Right atrium auricular region (tissue), 2 donors: Measurements from ENCODE around the gene FN3KRP. TPM values are rescaled to one million over a fixed set of nuclear protein-coding genes. Genes with fewer than 3 reads are reported as not detected.

Experiments used
- DNase-seq: peaks from one replicate; pipeline ENCODE4 v3.0.0-alpha.2; 2019; ENCODE audit warnings: low spot score
- H3K27ac ChIP-seq, 2 donors: fragments of 200-600 bp; sonication (generic); 1 replicate in 1 of 2; 2 replicates in 1 of 2; pipeline ENCODE4 v1.5.1; 2016 to 2019
- H3K27me3 ChIP-seq, 2 donors: fragments of 200-600 bp; sonication (generic); one replicate each; pipeline versions ENCODE4 v1.5.1 to v1.6.0; 2017 to 2019
- H3K36me3 ChIP-seq: fragments of 200-600 bp; sonication (generic); one replicate; pipeline ENCODE4 v1.5.1; 2016
- H3K4me1 ChIP-seq, 2 donors: fragments of 200-600 bp; sonication (generic); one replicate each; pipeline versions ENCODE4 v1.5.1 to v1.6.0; 2017 to 2019
- H3K4me3 ChIP-seq, 2 donors: fragments of 200-600 bp; sonication (generic); 1 replicate in 1 of 2; 2 replicates in 1 of 2; pipeline ENCODE4 v1.5.1; 2017 to 2019; ENCODE audit warnings: mild to moderate bottlenecking in 1 of 2, moderate library complexity in 1 of 2
- H3K9me3 ChIP-seq, 2 donors: fragments of 200-600 bp; sonication (generic); one replicate each; pipeline ENCODE4 v1.5.1; 2019
- total RNA-seq, 2 donors: library from RNA; depleted of rRNA; stranded (reverse); fragments of >200 nt; gene quantifications; one replicate each; pipeline ENCODE4 v1.1.0, GENCODE V29; 2016
- TF ChIP-seq, protein P1 (sequence below), 2 donors: fragments of 200-600 bp; sonication (generic); IDR thresholded peaks; one replicate each; pipeline ENCODE4 v1.5.1; 2019; ENCODE audit warnings: antibody characterized with exemption in 2 of 2

Gene FN3KRP
- total RNA-seq, 2 donors from 2014 or later: 6.1 TPM

DNA sequence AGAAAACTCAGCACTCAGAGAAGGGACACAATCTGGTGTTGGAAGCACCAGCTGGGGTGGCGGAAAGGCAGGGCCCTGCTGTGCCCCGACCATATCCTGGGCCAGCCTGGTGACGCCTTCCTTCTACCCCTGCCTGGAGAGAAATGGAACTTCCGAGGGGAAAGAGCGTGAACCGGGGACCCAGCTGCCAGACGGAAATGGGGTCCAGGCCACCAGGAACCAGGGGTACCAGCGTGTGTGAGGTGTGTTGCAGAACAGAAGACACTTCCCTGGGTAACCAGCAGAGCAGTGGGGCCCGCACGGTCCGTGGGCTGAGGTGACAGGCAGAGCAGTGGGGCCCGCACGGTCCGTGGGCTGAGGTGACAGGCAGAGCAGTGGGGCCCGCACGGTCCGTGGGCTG, 24.8 kb upstream of the FN3KRP start:
- DNase-seq: no peak
- H3K27me3 ChIP-seq: no peaks in the 10 kb centered on the region
- peaks cover 3 to 10% of the 10 kb centered on the region in 2 donors for H3K9me3 ChIP-seq
- H3K4me3 ChIP-seq: no peak overlapping the region
- TF ChIP-seq, protein P1, sequence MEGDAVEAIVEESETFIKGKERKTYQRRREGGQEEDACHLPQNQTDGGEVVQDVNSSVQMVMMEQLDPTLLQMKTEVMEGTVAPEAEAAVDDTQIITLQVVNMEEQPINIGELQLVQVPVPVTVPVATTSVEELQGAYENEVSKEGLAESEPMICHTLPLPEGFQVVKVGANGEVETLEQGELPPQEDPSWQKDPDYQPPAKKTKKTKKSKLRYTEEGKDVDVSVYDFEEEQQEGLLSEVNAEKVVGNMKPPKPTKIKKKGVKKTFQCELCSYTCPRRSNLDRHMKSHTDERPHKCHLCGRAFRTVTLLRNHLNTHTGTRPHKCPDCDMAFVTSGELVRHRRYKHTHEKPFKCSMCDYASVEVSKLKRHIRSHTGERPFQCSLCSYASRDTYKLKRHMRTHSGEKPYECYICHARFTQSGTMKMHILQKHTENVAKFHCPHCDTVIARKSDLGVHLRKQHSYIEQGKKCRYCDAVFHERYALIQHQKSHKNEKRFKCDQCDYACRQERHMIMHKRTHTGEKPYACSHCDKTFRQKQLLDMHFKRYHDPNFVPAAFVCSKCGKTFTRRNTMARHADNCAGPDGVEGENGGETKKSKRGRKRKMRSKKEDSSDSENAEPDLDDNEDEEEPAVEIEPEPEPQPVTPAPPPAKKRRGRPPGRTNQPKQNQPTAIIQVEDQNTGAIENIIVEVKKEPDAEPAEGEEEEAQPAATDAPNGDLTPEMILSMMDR (IDR thresholded peaks at IDR 0.05): no peak
- H3K27ac ChIP-seq: no peak overlapping the region
- H3K4me1 ChIP-seq: no peaks in the 10 kb centered on the region
- no peaks in the 10 kb centered on the region for H3K36me3 ChIP-seq

DNA sequence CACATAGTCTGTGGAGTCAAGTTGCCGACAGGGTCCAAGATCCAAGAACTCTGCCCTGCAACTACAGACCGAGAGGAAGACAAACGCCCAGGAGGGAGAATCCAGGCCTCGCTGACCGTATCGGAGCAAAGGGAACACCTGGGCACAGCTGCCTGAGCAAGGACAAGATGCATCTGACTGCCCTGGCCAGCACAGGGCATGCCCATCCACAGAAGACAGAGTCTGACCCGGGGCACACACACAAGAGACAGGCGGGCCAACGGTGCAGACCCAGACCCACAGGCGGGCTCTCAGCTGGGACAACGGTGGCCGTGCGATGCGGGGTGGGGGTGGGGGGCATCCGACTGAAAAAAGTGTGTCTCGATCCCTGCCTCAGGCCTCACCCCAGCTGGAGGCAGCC, 24.2 kb upstream of the FN3KRP start:
- Histone ChIP-seq H3K27me3 (no peaks in the 10 kb centered on the region), H3K4me3 (no peak overlapping the region), H3K36me3 (no peaks in the 10 kb centered on the region), H3K4me1 (peaks cover 0 to 5% of the 10 kb centered on the region in 2 donors), H3K9me3 (peaks cover 3 to 10% of the 10 kb centered on the region in 2 donors), H3K27ac (no peak overlapping the region)
- TF ChIP-seq, protein P1 (IDR thresholded peaks at IDR 0.05): no peak
- DNase-seq: no peak

DNA sequence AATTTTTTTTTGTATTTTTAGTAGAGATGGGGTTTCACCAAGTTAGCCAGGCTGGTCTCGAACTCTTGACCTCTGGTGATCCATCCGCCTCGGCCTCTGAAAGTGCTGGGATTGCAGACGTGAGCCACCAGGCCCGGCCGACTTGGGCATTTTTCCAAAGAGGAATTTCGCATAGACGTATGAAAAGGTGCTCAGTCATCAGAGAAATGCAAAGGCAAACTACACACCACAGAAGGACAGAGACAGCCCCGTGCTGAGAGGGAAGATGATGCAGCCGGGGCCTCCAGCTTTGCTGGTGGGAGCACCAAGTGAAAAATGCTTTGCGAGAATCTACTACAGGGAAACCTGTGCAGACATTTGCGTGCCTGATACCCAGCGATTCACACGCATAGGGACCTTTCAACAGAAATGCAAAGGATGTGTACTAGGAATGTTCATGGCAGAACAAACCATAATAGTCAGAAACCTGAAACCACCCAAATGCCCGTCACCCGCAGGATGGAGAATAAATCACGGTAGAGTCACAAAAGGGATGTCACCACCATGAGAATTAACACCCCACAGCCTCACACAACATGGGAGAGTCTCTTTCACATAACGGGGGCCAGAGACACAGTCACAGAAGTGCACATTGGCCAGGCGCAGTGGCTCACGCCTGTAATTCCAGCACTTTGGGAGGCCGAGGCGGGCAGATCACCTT, 23.2 kb upstream of the FN3KRP start:
- no peak for DNase-seq
- no peaks in the 10 kb centered on the region for H3K27me3 ChIP-seq
- H3K4me1 ChIP-seq: peaks cover 0 to 12% of the 10 kb centered on the region in 2 donors
- peaks cover 3 to 10% of the 10 kb centered on the region in 2 donors for H3K9me3 ChIP-seq
- no peak overlapping the region for H3K27ac ChIP-seq
- H3K36me3 ChIP-seq: no peaks in the 10 kb centered on the region
- H3K4me3 ChIP-seq: no peak overlapping the region
- TF ChIP-seq, protein P1 (IDR thresholded peaks at IDR 0.05): no peak

DNA sequence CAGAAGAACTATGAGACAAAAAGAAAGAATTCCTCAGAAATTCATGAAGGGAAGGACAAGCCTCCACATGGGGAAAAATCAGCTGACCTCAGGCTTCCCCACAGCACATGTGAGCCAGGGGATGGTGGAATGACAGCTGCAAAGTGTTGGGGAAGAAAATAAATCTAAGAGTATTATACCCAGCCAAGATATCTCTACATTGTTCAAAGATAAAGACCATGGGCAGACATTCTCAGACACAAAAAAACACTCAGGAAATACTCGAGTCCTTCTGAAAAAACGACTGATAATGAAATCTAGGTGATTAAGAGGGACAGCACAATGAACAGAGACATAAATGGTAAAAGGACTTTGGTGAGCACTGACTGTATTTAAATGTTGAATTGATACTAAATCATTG, 21.9 kb upstream of the FN3KRP start:
- Histone ChIP-seq H3K4me1 (peaks cover 0 to 19% of the 10 kb centered on the region in 2 donors), H3K27me3 (no peaks in the 10 kb centered on the region), H3K36me3 (no peaks in the 10 kb centered on the region), H3K9me3 (peaks cover 3 to 10% of the 10 kb centered on the region in 2 donors), H3K27ac (no peak overlapping the region), H3K4me3 (no peak overlapping the region)
- TF ChIP-seq, protein P1 (IDR thresholded peaks at IDR 0.05): no peak
- no peak for DNase-seq

DNA sequence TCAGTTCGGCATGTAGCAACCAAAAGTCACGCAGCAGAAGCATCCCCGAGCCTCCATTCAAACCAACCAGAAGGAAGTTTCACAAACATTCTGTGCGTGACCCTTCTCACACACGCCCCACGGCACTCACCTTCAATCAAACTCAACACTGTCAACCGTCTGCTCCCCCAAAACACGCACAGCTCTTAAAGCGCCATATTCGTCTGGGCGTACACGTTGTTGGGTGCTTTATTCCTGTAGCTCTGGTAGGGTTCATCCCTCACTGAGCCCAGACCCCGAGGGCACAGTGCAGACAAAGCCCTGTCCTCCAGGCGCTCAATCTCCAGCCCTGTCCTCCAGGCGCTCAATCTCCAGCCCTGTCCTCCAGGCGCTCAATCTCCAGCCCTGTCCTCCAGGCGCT, 20.2 kb upstream of the FN3KRP start:
- Histone ChIP-seq H3K27me3 (no peaks in the 10 kb centered on the region), H3K4me3 (no peak overlapping the region), H3K4me1 (peaks cover 0 to 20% of the 10 kb centered on the region in 2 donors), H3K9me3 (peaks cover 3 to 10% of the 10 kb centered on the region in 2 donors), H3K27ac (no peak overlapping the region), H3K36me3 (no peaks in the 10 kb centered on the region)
- DNase-seq: no peak
- TF ChIP-seq, protein P1 (IDR thresholded peaks at IDR 0.05): no peak
